Activated CD4-positive, alpha-beta memory T cell treated with anti-CD3 and anti-CD28 coated beads, Interleukin-2, amount 10 ng/mL, durations not matched to agents 7 days and 5 days (primary cell): ENCODE data around the gene RAP1GAP. TPM values are rescaled to one million over a fixed set of nuclear protein-coding genes. Genes with fewer than 3 reads are reported as not detected.

Source experiments
- CTCF ChIA-PET: fragments of 350-600 bp; sonication (Branson Sonifier 250); formaldehyde crosslinking; loops from one replicate; lab custom pipeline; 2021; ENCODE audit warnings: antibody characterized with exemption, inconsistent platforms; lab: Charles Lee
- POLR2A ChIA-PET: fragments of 350-600 bp; sonication (Branson Sonifier 250); formaldehyde crosslinking; loops from one replicate; lab custom pipeline; 2021; ENCODE audit warnings: antibody characterized with exemption; lab: Charles Lee
- DNase-seq: peaks from one replicate; pipeline ENCODE4 v3.0.0-alpha.2; 2020
- H3K27ac Mint-ChIP-seq: one replicate; pipeline ENCODE4 v1.8.0; 2021; ENCODE audit warnings: mild to moderate bottlenecking, mixed read lengths
- H3K27me3 Mint-ChIP-seq: one replicate; pipeline ENCODE4 v1.8.0; 2021; ENCODE audit warnings: mixed read lengths
- H3K36me3 Mint-ChIP-seq: one replicate; pipeline ENCODE4 v1.8.0; 2021; ENCODE audit warnings: low read depth, mixed read lengths
- H3K4me1 Mint-ChIP-seq: one replicate; pipeline ENCODE4 v1.8.0; 2021; ENCODE audit warnings: mixed read lengths
- H3K4me3 Mint-ChIP-seq: one replicate; pipeline ENCODE4 v1.8.0; 2021; ENCODE audit warnings: mild to moderate bottlenecking, mixed read lengths
- H3K9me3 Mint-ChIP-seq: one replicate; pipeline ENCODE4 v1.8.0; 2021; ENCODE audit warnings: mixed read lengths
- total RNA-seq, 2 experiments: library from RNA; stranded (reverse); gene quantifications; one replicate each; pipeline ENCODE4 v1.2.3, GENCODE V29; 2021

The RAP1GAP gene
- total RNA-seq, 2 experiments from 2014 or later = 0.15 TPM; not detected in 1

GRCh38 chr1:21672478-21673276 is 3.5 kb upstream of the RAP1GAP start:
- CTCF ChIA-PET = interaction anchor here (1.1 kb wide), 1 partner anchor 13 kb away, joined by 3 read pairs; no protein-coding TSS in a partner anchor
- POLR2A ChIA-PET = no interaction called here
- DNase-seq = no peak
- peaks cover 5% of the 10 kb centered on the region for H3K4me1 Mint-ChIP-seq
- no peak overlapping the region for H3K4me3 Mint-ChIP-seq
- H3K27me3 Mint-ChIP-seq = peaks cover 26% of the 10 kb centered on the region
- H3K36me3 Mint-ChIP-seq = peaks cover 3% of the 10 kb centered on the region
- H3K27ac Mint-ChIP-seq = no peak overlapping the region
- no peaks in the 10 kb centered on the region for H3K9me3 Mint-ChIP-seq

GRCh38 chr1:21671915-21672314 is 2.8 kb upstream of the RAP1GAP start:
- POLR2A ChIA-PET = no interaction called here
- CTCF ChIA-PET = interaction anchor here (0.6 to 1.1 kb wide), 2 partner anchors 12 to 744 kb away, joined by 3 read pairs; no protein-coding TSS in a partner anchor
- no peak for DNase-seq
- H3K9me3 Mint-ChIP-seq = no peaks in the 10 kb centered on the region
- no peak overlapping the region for H3K27ac Mint-ChIP-seq
- no peaks in the 10 kb centered on the region for H3K36me3 Mint-ChIP-seq
- no peak overlapping the region for H3K4me3 Mint-ChIP-seq
- H3K27me3 Mint-ChIP-seq = peaks cover 31% of the 10 kb centered on the region
- H3K4me1 Mint-ChIP-seq = peaks cover 5% of the 10 kb centered on the region

GRCh38 chr1:21670956-21671902 is 2.1 kb upstream of the RAP1GAP start:
- Mint-ChIP-seq H3K4me3 (no peak overlapping the region), H3K36me3 (no peaks in the 10 kb centered on the region), H3K27me3 (peaks cover 34% of the 10 kb centered on the region), H3K27ac (no peak overlapping the region), H3K4me1 (peaks cover 6% of the 10 kb centered on the region), H3K9me3 (no peaks in the 10 kb centered on the region)
- CTCF ChIA-PET = interaction anchor here (0.6 kb wide), 1 partner anchor 745 kb away, joined by 3 read pairs; no protein-coding TSS in a partner anchor
- POLR2A ChIA-PET = no interaction called here
- no peak for DNase-seq

- ChIA-PET POLR2A (interaction anchor here (1.2 to 1.5 kb wide), 2 partner anchors 99 to 112 kb away, joined by 3 to 5 read pairs; partner anchors contain the start of gene USP48), CTCF (no interaction called here)
- Mint-ChIP-seq H3K27me3 (peaks cover 34% of the 10 kb centered on the region), H3K4me1 (peaks cover 6% of the 10 kb centered on the region), H3K36me3 (no peaks in the 10 kb centered on the region), H3K27ac (no peak overlapping the region), H3K4me3 (no peak overlapping the region), H3K9me3 (no peaks in the 10 kb centered on the region)
- DNase-seq = no peak
Measured at GRCh38 chr1:21670059-21670881, 1.1 kb upstream of the RAP1GAP start.

- no peak overlapping the region for H3K27ac Mint-ChIP-seq
- ChIA-PET CTCF (interaction anchor here (0.9 kb wide), 1 partner anchor 50 kb away, joined by 3 read pairs; no protein-coding TSS in a partner anchor), POLR2A (interaction anchor here (1.2 to 1.5 kb wide), 2 partner anchors 100 to 114 kb away, joined by 3 to 5 read pairs; partner anchors contain the start of gene USP48)
- no peaks in the 10 kb centered on the region for H3K9me3 Mint-ChIP-seq
- H3K27me3 Mint-ChIP-seq = peaks cover 38% of the 10 kb centered on the region
- no peaks in the 10 kb centered on the region for H3K36me3 Mint-ChIP-seq
- no peak for DNase-seq
- H3K4me3 Mint-ChIP-seq = no peak overlapping the region
- peaks cover 8% of the 10 kb centered on the region for H3K4me1 Mint-ChIP-seq
Measured at GRCh38 chr1:21668951-21669257, 253 bp downstream of the RAP1GAP start.

- H3K36me3 Mint-ChIP-seq = no peaks in the 10 kb centered on the region
- H3K4me1 Mint-ChIP-seq = peaks cover 8% of the 10 kb centered on the region
- H3K4me3 Mint-ChIP-seq = no peak overlapping the region
- H3K27ac Mint-ChIP-seq = no peak overlapping the region
- POLR2A ChIA-PET = interaction anchor here (0.6 kb wide), 1 partner anchor 1440 kb away, joined by 3 read pairs; no protein-coding TSS in a partner anchor
- H3K27me3 Mint-ChIP-seq = peaks cover 38% of the 10 kb centered on the region
- no peaks in the 10 kb centered on the region for H3K9me3 Mint-ChIP-seq
- CTCF ChIA-PET = interaction anchor here (0.9 kb wide), 1 partner anchor 51 kb away, joined by 3 read pairs; no protein-coding TSS in a partner anchor
- no peak for DNase-seq
Measured at GRCh38 chr1:21668232-21668950, 766 bp downstream of the RAP1GAP start.

- H3K9me3 Mint-ChIP-seq = no peaks in the 10 kb centered on the region
- H3K36me3 Mint-ChIP-seq = no peaks in the 10 kb centered on the region
- H3K4me3 Mint-ChIP-seq = no peak overlapping the region
- H3K27me3 Mint-ChIP-seq = peaks cover 38% of the 10 kb centered on the region
- no peak overlapping the region for H3K27ac Mint-ChIP-seq
- CTCF ChIA-PET = no interaction called here
- DNase-seq = no peak
- POLR2A ChIA-PET = interaction anchor here (0.6 kb wide), 1 partner anchor 1441 kb away, joined by 3 read pairs; no protein-coding TSS in a partner anchor
- peaks cover 6% of the 10 kb centered on the region for H3K4me1 Mint-ChIP-seq
Measured at GRCh38 chr1:21667348-21668231, 1.6 kb downstream of the RAP1GAP start.

- Mint-ChIP-seq H3K27ac (no peak overlapping the region), H3K9me3 (no peaks in the 10 kb centered on the region), H3K4me3 (no peak overlapping the region), H3K4me1 (peaks cover 6% of the 10 kb centered on the region), H3K36me3 (no peaks in the 10 kb centered on the region), H3K27me3 (peaks cover 42% of the 10 kb centered on the region)
- CTCF ChIA-PET = no interaction called here
- DNase-seq = no peak
- POLR2A ChIA-PET = no interaction called here
Measured at GRCh38 chr1:21666576-21667320, 2.4 kb downstream of the RAP1GAP start.

- POLR2A ChIA-PET = no interaction called here
- CTCF ChIA-PET = no interaction called here
- Mint-ChIP-seq H3K27me3 (peaks cover 41% of the 10 kb centered on the region), H3K4me1 (peaks cover 6% of the 10 kb centered on the region), H3K36me3 (no peaks in the 10 kb centered on the region), H3K4me3 (no peak overlapping the region), H3K9me3 (no peaks in the 10 kb centered on the region), H3K27ac (no peak overlapping the region)
- DNase-seq = no peak
Measured at GRCh38 chr1:21665711-21666575, 3.2 kb downstream of the RAP1GAP start.
